Suprapubic skin (tissue), 3 donors: ENCODE data around the gene SHC2.

Experiments
- POLR2A ChIP-seq, 2 donors: fragments of 450-650 bp; IDR thresholded peaks; one replicate each; pipeline ENCODE4 v1.6.1; 2017; ENCODE audit warnings: antibody characterized with exemption in 2 of 2, mild to moderate bottlenecking in 2 of 2, moderate library complexity in 2 of 2
- TF ChIP-seq, protein P1 (sequence below), 2 donors: fragments of 200-600 bp in 1 of 2; fragments of 450-650 bp in 1 of 2; sonication (generic) in 1 of 2; IDR thresholded peaks; one replicate each; pipeline ENCODE4 v1.5.1; 2016 to 2019; ENCODE audit warnings: antibody characterized with exemption in 2 of 2, mild to moderate bottlenecking in 1 of 2, moderate library complexity in 1 of 2

- TF ChIP-seq POLR2A (IDR thresholded peaks at IDR 0.05) = no peak
- TF ChIP-seq, protein P1, sequence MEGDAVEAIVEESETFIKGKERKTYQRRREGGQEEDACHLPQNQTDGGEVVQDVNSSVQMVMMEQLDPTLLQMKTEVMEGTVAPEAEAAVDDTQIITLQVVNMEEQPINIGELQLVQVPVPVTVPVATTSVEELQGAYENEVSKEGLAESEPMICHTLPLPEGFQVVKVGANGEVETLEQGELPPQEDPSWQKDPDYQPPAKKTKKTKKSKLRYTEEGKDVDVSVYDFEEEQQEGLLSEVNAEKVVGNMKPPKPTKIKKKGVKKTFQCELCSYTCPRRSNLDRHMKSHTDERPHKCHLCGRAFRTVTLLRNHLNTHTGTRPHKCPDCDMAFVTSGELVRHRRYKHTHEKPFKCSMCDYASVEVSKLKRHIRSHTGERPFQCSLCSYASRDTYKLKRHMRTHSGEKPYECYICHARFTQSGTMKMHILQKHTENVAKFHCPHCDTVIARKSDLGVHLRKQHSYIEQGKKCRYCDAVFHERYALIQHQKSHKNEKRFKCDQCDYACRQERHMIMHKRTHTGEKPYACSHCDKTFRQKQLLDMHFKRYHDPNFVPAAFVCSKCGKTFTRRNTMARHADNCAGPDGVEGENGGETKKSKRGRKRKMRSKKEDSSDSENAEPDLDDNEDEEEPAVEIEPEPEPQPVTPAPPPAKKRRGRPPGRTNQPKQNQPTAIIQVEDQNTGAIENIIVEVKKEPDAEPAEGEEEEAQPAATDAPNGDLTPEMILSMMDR (IDR thresholded peaks at IDR 0.05) = no peak
These were observed 49.0 kb downstream of the SHC2 start for GRCh38 chr19:411723-412355.
